OCI-M2 (cell line): ENCODE measurements around the gene SMG5.

Experiments used
- DNase-seq: peaks from one replicate; lab custom pipeline; 2025; ENCODE audit not compliant: unreplicated experiment; lab: John Stamatoyannopoulos, UW

SMG5 gene

DNA sequence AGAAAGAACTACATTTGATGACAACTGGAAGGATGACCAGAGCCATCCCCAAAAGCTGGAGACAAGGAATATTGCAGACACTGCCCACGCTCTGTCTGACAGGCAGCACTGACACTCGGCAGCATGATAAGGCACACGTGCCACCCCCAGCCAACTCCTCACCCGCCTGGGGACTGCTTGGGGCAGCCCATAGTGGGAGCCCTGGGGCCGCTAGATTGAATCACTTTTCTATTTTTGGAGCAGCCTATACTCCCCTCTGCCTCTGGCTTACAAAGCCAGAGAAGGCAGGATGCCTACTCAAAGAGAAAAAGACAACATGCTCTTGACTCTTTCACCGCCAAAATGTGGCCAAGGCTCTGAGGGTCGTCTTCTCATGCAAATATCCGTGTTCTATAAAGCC lies 1.3 kb downstream of the SMG5 start:
- DNase-seq, result peak; percentile 11

DNA sequence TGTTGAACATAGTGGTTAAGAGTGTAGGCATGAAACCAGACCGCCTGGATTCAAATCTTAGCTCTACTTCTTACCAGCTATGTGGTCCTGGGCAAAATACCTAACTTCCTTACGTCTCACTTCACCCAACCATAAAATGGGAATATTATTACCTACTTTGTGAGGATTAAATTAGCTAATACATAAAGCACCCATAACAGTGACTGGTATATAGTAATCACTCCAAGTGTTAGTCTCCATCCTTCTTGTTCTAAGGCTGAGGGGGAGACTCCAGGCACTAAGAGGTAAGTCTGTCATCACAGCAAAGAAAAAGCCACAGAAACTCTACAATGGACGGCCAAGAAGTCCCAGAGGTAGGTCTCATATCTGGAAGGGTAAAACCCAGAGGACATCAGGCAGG lies 2.8 kb downstream of the SMG5 start:
- no peak for DNase-seq

DNA sequence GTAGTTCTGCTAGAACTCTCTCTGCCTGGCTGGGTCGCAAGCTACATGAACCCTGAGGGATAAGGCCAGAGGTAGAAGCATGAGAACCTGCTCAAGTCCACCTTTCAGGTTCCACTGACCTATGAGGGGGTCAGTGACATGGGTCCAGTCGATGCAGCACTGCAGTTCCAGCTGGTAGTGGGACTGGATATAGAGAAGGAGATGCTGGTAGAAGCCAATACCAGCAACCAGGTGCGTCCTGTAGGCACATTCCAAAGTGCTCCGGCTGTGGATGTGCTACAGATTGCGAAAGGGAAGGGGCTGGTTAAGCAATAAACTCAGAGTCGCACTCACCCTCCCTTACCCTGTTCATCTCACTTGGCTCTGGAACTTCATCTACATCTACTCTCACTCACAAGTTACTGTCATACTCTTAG lies 5.7 kb downstream of the SMG5 start:
- no peak for DNase-seq

DNA sequence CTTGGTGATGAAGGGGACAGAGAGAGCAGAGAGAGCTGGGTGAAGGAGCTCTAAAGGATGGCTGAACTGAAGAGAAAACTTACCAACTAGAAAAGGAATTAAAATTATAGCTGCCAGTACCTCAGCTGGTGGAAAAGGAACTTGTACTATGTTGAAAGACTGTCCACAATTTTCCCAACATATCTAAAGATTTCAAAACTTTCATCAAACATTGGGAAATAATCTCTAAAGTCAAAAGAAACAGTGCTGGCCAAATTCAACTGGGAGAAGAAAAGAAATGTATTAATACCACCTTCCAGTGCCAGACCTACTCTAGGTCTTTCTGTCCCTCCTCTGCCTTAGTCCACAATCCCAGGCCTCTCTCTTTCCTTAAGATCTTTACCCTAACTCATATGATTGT lies 6.1 kb downstream of the SMG5 start:
- DNase-seq, result no peak

DNA sequence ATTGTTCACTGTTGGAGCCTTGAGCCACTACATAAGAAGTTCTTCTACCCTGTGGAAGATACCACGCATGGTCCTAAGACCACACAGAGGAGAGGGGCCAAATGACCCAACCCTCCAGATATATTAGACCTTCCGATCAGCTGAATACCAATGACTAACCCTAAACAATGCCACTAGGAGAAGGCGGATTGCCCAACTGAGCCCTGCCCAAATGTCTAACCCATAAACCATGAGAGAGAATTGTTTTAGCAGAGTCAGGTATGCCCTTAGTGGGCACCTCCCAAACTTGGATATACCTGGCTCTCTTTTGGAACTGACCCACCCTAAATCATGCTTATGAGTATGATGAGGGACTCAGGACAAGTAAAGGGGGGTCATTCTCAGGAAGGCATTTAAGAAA lies 12.3 kb downstream of the SMG5 start:
- DNase-seq, result no peak

DNA sequence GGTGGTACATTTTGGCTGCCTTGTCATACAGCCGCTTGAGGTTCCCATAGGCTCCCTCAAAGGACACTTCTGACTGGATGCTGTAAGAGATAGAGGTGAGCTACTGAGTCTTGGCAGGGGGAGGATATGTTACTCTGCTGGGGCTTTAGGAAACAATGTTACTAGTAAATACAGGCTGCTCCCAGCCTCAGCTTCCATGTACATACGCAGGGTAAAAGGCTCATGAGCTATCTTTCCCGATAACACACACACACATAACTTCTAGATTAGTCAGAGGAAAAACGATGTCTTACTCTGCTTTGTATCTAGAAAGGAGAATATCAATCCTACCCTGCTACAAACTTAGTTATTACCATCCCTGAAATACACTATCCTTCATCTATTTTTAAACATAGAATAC lies 14.3 kb downstream of the SMG5 start:
- no peak for DNase-seq

DNA sequence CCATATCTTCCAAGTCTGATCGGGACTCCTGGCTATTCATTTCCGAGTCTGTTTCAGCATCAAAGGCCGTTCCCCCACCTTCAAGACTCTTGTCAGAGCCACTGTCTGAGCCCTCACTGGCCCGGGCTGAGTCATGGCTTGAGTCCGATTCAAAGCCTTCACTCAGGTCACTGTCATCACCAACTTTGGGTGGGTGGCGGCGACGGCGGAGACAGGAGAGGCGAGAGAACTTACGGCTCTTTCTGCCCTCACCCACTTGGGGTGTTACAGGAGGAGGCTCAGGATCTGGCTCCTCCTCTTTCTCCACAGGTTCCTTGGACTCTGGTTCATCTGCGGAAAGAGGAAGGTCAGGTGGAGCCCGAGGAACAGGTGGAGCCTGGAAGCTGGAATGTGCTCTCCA lies 16.6 kb downstream of the SMG5 start:
- DNase-seq, result no peak

DNA sequence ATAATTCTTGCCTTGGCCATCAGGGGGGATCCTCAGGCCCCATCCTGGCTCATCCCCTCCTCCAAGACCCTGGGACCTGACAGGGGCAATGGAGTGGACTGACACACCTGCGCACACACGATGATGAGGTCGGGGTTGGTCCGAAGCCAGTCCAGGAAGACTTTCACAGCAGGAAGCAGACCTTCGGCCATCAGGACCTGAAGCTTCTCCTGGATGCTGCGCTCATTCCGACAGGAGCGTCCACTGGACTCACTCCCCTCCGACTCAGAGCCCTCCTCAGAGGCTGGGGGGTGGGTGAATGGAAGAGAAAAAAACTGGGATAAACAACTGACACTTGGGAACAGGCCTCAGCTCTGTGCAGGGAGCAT lies 19.4 kb downstream of the SMG5 start:
- no peak for DNase-seq

DNA sequence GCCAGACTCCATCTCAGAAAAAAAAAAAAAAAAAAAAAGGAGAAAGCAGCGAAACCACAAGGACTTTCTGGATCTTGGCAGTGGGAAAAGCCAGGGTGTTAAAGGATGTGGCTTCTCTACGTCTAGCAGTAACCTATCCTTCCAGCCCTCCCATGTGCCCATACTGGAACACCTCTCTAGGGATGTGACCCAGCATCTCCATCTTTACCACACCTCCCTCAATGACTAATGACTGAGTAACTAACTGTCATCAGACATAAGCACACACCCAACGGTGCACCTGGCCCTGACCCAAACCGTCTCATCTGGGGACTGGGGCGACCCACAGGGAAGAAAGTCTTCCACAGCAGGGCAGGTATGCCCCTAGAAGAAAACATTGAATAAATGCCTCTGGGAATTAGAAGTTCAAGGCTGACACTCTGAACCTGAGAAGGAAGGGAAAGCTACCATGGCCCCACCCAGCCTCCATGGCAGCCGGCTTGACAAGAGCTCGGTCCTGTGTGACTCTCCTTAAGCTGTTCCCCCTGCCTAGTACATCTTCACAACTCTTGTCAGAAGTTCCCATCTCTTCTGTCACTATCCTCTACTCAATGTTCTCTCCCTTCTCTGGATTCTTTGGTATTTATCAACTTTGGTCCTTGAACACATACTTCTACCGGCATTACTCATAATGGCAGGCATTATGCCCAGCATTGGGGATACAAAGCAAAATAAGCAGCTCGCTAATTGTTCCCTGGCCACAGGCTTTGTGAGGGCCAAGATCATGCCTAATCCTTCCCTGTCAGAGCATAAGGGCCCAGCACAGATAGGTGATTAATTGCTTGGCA lies 20.0 kb downstream of the SMG5 start:
- DNase-seq, result no peak

DNA sequence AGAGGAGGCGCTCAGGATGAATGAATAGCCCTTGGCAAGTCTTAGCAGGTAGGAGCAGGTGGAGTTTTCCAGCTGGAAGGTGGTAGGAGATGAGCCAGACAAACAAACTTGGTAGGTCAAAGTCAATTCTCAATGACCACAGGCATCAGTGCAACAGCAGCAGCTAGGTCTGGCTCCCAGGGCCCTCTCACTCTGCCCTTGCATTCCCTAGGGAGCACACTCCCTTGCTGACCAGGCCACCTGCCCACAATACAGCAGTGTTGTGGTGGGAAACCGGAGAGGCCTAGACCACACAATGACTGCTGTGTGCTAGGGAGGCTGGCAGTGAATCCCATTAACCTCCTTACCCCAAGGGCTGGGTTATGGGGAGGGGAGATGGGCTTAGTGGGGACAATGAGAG lies 21.7 kb downstream of the SMG5 start:
- DNase-seq, result no peak

DNA sequence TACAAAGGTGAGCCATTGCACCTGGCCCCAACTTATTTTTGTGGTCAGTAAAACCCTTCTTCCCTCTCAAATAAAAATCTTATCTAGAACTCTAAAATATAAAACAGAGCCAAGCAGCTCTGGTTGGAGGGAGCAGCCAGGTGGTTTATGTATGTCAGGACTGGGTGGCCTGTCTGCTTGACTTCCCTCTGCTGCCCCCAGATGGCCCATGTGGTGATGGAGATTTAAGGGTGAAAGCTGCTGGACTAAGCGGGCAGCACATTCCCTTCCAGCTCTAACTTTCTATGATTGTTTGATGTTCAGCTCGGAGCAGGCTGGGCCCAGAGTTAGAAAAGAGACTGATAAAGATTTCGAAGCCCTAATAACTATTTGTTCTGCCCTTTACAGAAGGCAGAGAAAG lies 22.8 kb downstream of the SMG5 start:
- DNase-seq, result no peak

DNA sequence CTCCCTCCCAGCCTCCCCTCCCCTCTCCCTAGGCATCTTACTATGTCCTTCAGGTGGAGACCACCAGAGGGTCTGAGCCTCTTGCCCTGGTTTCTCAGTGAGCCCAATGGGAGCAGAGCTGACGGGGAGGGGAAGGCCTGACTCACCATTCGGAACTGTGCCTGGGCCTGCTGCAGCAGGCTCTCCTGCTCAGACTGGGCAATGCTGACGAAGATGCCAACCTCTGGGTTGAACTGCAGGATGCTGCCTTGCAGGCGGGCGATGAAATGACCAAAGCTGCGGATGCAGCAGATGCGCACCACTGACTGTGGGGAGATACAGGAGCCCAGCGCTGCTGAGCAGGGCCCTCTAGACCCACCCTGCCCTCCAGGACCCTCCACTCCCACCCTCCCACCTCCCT lies 23.8 kb downstream of the SMG5 start:
- no peak for DNase-seq

DNA sequence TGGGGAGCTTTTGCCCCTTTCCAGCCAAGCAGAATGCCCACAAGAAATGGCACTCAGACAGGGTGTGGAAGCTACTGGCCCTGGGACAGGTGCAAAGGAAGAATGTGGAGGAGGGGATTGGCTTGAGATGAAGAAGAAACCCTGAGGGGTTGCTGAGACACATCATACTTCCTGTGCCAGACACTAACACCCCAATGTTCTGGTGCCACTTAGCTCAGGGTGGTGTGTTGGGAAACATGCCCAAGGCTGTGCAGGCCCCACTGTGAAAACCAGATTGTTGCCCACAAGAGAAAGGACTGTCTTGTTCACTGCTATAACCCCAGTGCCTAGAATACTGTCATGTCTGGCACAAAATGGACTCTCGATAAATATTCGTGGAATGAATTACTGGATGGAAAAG lies 24.9 kb downstream of the SMG5 start:
- no peak for DNase-seq

DNA sequence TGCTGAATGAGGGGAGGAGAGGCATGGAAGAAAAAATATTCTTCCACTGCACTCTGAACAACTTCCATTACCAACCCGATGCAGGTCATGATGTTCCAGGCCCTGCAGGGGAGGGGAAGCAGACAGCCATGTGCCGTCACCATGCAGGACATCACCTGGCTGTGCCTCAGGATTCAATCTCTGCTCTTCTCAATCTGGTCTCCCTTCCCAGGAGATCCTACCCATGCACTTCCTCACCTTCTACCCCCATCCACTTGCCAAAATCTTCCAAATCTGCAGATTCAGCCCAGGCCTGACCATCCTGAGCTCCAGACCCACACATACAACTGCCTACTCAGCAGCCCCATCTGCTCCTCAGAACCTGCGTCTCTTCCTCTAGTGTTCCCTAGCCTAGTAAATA lies 29.0 kb downstream of the SMG5 start:
- no peak for DNase-seq

DNA sequence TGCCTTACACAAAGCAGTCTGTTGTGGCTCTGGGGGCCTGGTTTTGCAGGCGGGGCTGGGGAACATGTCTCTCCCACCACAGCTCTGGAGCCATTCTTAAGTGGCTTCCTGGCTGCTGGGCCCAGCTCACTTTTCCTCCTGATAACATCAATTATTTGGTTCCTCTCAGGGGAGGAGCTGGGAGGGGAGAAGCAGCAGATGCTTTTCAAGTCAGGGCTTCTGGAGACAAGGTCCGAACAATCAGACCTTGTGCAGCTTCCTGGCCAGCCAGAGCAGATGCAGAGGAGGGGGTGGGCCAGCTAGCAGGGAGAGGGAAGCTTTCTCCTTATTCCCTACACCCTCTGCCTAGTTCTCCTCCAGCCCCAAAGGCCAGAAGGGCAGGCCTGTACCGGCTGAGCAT lies 31.1 kb downstream of the SMG5 start:
- DNase-seq, result no peak

DNA sequence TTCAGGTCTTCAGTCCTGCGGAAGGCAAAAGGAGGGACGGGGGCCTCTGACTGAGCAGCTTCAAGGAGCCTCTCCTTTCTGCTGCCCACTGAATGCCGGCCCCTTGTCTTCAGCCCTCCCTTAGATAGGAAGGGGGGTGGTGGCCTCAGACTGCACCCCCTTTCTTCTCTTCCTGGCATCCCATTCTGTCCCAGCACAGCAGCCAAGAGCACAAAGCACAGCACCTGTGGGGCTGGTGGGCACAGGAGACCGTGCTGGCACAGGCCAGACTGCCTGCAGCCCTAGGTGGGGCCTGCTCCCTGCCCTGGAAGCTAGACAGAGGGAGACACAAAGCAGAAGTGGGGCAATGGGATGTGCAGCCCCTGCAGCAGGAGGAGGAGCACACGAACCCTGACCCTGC lies 33.0 kb downstream of the SMG5 start:
- no peak for DNase-seq

DNA sequence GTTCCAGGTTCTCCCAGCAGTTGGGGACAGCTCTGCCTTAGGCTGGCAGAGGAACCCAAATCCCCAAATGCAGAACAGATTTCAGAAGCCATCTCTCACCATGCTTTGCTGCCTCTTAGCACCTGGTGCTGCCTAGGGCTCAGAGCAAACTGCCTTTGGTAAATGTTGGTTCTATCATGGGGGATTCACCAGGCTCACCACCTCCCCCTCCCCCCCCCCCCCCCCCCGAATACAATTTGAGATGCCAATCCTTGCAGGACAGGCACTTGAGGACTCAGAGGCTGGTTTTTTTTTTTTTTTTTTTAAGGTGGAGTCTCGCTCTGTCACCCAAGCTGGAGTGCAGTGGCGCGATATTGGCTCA lies 34.3 kb downstream of the SMG5 start:
- DNase-seq, result no peak

DNA sequence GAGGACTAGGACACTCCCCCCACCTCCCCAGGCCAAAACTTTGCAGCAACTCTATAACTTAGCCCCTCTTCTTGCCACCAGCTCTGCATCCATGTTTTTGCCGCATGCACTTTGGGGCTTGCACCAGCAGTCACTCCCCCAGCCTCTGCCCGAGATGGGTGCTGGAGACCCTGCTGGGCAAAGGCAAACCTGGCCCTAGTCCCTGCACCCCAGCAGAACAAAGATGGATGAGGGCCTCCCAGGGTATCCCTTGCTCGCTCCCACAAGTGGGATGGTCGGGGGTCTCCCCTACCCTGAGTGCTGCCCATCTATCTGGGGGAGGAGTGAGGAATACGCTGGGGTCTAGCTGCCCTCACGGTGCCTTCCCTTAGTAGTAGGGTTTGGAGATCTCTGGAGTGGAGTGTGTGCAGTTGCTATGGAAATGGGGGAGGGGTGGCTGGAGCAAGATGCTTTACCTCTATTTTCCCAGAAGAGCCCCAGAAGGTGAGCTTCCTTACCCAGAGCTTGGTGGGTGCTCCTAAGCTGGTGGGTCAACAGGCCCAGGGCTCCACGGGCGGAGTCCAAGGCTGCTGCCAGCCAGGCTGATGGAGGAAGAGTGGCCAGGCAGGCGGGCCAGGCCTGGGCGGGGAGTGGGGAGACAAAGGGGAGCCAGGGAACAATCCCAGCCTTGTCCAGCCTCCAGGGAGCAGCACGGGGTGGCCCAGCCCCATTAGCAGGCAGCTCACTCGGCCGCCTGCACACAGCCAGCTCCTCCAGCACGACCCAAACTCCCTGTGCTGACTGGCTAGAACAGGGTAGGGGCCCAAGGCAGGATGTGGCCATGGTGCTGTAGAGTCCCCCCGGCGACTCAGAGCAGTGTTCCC lies 34.9 kb downstream of the SMG5 start, which contains the start of gene PAQR6:
Gene PAQR6, minus strand, starts transcription at position 597 of the 863 bp plus-strand sequence. CDS start 1,325 bp downstream, outside the sequence.
- no peak for DNase-seq

DNA sequence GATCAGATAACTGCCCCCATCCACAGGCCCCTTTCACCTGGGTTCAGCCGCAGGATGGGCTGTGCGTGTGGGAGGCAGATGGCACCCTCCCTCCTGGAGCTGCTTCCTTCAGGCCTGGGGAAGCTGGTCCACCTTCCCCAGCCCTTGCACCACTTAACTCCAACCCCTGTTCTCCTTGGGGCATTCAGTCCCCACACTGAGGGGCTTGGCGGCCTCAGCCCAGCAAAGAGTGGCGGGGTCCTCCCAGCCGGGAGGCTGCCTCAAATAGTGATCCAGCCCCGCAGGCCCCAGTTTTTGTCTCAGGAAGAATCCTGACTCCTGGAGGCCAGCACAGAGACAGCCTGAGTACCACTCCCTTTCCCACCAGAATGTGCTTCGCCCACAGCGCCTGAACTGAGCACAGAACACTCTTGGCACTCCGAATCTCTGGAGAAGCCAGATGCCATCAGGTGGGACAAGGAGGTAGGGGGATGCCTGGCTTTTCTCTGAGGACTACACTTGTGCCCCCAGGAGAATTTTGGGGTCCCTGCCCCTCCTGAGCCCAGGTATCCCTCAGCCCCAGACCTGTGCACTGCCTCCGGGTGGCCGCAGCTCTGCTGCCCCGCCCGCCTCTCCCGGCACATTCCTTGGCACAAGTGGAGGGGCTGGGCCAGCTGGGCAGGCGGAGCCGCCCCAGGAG lies 35.7 kb downstream of the SMG5 start:
- DNase-seq, result no peak

DNA sequence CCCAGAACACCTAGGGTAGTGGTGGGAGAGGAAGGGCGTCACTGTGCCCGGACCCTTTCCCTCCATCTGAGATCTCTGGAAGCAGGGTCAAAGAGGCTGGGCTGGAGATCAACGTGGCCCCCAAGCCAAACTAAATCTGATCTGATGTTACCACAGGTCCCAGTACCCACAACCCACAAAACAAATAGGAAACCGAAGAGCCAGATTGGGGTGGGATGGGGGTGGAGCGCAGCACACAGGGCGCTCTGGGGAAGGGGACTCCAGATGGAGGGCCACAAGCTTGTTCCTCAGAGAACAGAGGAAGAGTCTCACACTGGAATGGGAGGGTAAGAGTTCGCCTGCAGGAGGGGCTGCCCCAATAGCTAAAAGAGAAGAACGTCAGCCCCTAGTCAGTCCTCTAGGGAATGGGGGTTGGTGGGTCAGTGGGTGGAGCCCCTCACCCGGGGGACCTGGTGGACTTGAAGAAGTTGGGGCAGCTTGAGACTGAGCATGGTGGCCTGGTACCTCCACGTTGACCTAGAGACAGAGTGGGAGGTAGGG lies 36.3 kb downstream of the SMG5 start:
- DNase-seq, result no peak

DNA sequence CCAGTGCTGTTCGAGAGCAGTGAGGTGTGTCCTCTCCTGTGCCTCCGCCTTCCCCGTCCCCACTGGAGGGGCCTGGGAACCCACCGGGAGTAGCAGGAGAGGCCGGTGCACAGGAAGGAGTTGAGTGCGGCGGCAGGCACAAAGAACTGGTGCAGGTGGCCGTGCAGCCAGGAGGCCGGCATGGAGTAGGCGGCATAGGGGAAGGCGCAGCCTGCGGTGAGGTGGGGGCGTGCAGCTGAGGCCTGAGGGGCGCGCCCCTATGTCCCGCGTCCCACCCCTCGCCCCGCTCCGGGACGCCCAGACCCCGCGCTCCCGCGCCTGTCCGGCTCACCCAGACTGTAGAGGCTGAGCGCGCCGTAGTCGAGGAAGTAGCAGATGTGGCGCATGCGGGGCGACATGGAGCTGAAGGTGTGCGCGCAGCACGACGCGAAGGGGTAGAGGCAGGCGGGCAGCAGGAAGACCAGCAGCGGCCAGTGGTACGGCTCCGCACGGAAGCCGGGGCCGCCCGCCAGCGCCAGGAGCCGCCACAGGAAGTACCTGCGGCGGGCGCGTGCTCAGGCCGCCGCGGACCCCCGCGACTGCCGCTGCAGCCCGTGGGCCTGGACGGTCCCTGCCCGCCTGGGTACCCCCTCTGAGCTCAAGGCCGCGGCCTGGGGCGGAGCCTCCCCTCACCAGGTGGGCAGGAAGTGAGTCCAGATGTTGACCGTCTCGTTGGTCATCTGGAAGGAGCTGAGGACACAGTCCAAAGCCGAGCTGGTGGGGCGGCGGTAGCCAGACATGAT lies 37.0 kb downstream of the SMG5 start:
- DNase-seq, result no peak
